SH-SY5Y (cell line): ENCODE results near the gene SLC44A5.

Source experiments
- GATA2 ChIP-seq: IDR thresholded peaks from 2 replicates; pipeline ENCODE4 v1.6.1; 2011; ENCODE audit warnings: mild to moderate bottlenecking, low read depth, low read length
- GATA3 ChIP-seq: IDR thresholded peaks from 2 replicates; pipeline ENCODE4 v1.6.1; 2011; ENCODE audit warnings: low read depth, mild to moderate bottlenecking, low read length, moderate library complexity

SLC44A5 gene

DNA sequence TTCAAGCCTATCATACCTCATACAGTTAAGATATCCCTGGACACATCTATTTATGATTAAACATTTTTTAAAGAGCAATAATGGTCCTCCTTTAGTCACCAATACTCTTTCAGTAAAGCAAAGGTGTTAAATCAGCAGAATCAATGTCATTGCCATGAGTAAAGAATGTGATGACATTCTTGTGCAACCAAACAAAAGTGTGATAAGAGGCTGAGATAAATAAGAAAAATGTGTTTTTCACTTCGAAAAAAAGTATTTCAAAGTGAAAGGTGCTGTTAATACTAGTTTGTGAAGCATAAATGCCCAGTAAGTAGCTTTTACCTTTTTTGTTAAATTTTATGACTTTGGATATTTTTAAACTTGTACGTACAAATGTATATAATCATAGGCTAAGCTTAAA is 8.4 kb downstream of the SLC44A5 start:
- TF ChIP-seq GATA3 (no peak), GATA2 (no peak)

DNA sequence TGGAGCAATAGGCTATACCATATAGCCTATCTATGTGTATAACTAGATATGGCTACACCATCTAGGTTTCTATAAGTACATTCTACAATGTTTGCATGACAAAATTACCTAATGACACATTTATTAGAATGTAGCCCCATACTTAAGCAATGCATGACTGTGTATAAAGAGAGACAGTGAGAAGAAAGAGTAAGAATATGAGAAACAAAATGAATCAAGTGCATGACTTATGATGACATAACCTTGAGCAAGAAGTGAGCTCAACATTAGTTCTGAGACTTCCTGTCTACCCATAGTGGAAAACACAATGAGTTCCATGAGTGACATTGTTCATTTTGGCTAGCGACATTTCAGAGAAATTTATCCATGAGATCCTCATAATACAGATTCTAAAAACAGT is 10.1 kb downstream of the SLC44A5 start:
- no peak for TF ChIP-seq GATA2
- no peak for TF ChIP-seq GATA3

DNA sequence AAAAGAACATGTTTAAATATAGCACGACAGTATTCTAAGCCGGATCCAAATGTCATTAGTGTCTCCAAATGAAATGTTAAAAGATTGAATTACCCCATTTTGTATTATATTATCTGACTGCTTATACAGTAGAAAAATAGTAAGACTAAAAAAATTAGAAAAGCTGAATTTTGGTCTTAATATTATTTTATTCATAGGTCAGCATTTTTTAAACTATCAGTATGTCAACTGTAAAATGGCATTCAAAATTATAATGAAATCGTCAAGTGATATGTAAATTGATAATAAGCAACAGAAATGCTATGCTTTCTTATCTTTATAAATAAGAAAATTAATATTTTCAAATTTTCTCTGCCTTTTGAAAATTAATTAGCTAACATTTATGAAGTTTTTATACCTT is 16.6 kb downstream of the SLC44A5 start:
- TF ChIP-seq GATA2: no peak
- TF ChIP-seq GATA3: no peak

DNA sequence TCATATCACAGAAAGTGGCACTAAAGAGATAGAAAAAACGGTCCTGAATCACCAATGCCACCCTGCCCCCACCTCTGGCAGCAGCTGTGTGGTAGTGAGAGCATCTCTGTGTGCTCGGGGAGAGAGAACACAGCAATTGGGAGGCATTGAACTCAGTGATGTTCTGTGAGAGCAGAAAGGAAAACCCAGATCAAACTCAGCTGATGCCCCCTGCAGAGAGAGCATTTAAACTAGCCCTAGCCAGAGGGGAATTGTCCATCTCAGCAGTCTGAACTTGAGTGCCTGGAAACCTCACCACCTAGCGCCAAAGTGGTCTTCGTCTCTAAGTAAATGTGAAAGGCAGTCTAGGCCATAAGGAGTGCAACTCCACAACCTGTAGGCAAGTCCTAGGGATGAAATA is 21.3 kb downstream of the SLC44A5 start:
- TF ChIP-seq GATA3 (no peak), GATA2 (no peak)

DNA sequence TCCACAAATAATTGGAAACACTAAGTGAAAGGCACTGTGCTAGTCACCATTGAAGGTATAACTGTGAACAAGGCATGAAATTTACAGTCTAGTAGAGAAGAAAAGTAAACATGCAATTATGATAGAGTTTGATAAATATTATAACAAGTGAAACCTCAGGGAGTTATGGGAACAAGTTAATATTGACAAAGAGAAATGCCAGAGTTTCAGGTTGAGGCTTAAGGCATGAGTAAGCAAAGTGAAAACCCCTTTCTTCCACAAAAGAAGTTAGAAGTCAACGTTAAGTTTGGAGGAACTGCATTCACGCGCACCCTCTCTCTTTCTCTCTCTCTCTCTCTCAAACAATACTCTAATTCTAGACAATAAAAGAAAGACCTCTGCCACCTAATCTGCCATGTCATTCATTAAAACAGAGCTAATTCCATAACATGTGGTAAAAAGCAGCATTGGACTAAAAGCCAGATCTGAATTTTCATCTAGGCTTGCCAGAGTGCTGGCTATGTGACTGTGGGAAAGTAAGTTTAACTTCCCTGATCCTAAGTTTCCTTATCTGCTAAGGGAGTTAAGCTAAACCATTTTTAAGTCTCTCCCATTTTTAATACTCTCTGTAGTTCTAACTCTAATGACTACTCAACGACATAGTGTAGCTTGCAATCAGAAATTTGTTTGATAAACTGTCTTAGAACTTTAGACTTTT is 22.0 kb downstream of the SLC44A5 start:
- TF ChIP-seq GATA2 (no peak), GATA3 (no peak)

DNA sequence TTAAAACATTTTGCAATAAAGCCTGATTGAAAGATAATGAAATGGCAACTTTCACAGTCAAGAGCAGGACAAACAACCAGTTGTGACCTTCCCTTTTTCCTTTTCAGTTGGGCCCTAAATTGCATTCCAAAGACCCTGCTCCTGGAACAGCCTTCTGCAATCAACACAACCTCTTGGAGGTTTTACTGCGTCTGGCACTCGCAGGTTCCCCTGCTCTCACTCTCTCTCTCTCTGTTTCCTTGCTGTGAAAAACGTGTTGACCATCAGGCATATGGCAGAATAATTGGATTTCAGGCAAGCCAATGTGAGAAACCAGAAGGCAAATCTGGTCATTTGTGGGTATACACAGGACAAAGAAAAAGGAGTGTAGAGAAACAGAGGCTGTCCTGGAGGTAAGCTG is 23.2 kb downstream of the SLC44A5 start:
- TF ChIP-seq GATA2 (no peak), GATA3 (no peak)

DNA sequence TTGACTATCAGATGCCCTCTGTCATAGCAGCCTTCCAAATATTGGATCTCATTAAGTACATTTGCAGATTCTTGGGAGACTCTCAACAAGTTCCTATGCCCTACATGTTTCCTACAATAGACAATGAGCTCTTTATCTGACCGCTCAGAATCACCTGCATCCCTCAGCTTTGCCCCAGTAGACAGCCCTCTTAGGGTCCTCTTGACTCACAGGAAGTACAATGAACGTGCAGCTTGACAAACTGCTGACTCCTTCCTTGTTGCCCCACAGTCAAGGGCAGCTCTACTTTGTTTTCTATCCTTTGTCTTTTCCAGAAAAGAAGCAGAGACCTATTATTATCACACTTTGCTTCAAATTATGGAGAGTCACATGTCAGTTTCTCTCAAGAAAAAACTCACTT is 27.6 kb downstream of the SLC44A5 start:
- TF ChIP-seq GATA2: no peak

DNA sequence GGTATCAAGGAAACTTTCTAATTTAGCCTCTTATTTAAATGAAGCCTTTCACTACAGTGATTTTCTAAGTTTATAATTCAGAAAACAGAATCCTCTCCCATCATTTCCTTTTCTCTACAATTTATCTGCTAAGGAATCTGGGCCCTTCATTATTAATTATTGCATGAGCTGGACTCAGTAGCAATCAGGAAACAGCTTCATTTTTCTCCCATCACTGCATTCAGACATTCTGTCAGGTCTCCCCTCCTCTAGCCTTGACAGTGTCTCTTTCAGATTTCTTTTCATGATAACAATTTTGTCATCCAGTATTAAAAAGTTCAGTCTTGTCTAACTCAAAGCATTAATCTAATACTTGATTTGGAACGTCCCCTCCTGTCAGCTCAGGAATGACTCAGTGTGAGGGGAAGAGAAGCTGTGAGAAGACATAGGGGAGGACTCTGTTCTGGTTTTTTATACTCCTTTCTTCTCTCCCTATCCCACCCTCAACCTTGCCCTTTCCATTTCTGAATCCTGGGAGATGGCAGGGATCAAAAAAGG is 28.1 kb downstream of the SLC44A5 start:
- TF ChIP-seq GATA3 (no peak), GATA2 (no peak)

DNA sequence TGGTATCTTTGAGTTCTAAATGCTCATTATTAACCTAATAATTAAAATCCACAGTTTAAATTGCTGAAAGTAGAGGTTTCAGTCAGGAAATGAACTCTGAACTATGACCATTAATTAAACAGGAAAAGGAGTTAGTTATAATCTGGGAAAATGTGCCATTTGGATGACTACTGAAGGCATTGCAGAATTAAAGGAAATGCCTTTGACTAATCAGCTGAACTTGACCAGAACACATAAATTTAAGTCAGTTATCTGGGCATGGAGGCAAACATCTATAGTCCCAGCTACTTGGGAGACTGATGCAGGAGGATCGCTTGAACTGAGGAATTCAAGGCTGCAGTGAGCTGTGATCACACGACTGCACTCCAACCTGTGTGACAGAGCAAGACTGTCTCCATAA is 31.9 kb downstream of the SLC44A5 start:
- TF ChIP-seq GATA3 (no peak), GATA2 (no peak)

DNA sequence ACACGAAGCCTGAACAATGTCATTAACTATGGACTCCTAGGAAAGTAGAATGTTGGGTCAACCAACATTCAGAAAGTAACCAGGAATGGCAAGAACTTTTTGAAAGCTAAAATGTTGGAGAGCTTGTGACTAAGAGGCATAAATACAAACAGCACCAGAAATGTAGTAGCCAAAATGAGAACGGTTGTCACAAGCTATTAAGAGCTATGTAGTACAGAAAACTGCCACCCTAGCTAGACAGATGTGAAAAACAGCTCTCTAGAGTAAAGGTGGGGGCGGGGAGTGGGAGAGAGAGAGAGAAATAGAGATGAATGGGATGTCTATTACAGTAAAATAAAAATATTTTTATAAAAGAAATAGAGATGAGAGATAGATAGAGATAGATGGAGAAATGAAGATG is 35.1 kb downstream of the SLC44A5 start:
- TF ChIP-seq GATA3: no peak
- no peak for TF ChIP-seq GATA2

DNA sequence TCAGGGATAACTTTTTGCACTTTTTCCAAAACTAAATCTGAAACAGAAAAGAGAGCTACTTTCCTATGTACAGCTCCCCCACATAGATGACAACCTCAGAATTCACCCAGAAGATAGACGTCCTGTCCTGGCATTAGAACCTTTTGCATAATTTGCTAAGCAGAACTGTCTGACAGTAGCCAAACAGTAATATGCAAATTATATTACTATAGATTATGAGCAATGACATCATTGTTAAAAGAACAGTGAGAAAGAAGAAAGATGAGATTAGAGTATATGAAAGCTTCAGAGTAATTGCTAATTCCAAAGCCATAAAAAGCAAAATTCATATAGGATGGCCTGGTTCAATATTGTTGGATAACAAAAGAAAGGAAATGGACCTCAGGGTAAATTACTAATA is 43.7 kb downstream of the SLC44A5 start:
- TF ChIP-seq GATA3: no peak
- TF ChIP-seq GATA2: no peak

DNA sequence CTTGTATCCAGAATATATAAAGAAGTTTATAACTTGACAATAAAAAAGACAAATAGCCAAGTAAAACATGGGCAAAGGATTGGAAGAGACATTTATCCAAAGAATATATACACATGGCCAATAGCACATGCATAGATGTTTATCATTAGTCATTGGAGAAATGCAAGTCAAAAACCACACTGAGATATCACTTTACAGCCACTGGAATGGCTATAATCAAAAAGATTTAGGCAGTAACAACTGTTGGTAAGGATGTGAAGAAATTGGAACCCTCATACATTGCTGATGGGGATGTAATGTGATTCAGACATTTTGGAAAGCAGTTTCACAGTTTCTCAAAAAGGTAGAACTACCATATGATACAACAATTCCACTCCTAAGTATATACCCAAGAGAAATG is 51.1 kb downstream of the SLC44A5 start:
- TF ChIP-seq GATA3 (no peak), GATA2 (no peak)

DNA sequence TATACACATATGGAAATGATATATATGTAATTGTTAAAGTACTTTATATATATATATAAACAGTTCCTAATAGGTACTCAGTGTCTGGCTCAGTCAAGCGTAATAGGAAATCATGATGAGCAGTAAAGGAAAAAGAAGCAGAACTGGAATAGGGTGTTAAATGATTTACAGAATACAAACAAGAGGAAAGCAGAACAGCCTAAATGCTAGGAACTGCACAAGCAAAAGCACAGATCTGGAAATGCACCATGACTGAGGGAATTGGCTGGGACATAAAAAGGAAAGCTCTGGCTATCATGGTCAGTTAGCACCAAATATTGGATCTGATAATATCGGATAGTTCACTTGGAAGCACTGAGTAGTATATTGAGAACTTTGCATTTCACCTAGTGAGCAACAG is 51.8 kb downstream of the SLC44A5 start:
- TF ChIP-seq GATA2 (no peak), GATA3 (no peak)

DNA sequence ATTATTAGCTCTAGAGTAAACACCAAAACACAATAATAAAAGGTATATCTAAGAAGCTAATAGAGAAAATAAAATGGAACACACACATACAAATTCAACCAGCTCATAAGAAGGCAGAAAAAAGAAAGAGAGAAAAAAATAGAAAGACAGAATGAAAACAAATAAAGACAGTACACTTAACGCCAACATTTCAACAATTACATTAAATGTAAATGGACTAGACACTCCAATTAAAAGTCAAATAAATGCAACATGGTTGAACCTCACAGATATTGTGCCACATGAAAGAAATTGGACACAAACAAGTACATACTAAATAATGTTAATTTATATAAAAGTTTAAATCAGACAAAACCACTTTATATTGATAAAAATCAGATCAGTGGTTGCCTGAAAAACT is 56.0 kb downstream of the SLC44A5 start:
- TF ChIP-seq GATA2 (no peak), GATA3 (no peak)

DNA sequence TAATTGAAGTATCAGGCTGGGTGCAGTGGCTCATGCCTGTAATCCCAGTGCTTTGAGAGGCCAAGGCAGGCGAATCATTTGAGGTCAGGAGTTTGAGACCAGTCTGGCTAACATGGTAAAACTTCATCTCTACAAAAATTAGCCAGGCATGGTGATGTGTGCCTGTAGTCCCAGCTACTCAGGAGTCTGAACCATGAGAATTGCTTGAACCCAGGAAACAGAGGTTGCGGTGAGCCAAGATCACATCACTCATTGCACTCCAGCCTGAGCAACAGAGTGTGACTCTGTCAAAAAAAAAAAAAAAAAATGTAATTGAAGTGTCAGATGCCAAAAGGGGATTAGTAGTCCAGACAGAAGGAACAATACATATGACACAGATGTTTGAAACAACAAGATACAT is 56.7 kb downstream of the SLC44A5 start:
- TF ChIP-seq GATA2 (no peak), GATA3 (no peak)

DNA sequence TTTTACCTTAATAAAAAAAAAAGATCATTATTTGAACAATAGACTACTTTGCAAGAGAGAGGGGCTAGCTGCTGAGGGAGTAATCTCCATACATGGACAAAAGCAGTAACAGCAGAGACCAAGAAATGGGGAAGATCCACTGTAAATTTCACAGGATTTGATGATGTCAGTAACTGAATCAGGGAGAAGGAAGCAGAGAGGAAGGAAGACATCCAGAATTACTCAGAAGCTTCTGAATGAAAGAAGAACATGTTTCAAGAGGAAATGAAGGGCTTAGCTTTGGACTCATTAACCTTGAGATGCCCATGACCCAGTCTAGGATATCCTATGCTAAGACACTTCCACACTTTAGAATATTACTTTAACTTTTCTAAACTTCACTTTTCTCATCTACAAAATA is 60.4 kb downstream of the SLC44A5 start:
- TF ChIP-seq GATA3 (no peak), GATA2 (no peak)
